Measurements from ENCODE around the gene INO80D.

- TF ChIP-seq, protein P1, sequence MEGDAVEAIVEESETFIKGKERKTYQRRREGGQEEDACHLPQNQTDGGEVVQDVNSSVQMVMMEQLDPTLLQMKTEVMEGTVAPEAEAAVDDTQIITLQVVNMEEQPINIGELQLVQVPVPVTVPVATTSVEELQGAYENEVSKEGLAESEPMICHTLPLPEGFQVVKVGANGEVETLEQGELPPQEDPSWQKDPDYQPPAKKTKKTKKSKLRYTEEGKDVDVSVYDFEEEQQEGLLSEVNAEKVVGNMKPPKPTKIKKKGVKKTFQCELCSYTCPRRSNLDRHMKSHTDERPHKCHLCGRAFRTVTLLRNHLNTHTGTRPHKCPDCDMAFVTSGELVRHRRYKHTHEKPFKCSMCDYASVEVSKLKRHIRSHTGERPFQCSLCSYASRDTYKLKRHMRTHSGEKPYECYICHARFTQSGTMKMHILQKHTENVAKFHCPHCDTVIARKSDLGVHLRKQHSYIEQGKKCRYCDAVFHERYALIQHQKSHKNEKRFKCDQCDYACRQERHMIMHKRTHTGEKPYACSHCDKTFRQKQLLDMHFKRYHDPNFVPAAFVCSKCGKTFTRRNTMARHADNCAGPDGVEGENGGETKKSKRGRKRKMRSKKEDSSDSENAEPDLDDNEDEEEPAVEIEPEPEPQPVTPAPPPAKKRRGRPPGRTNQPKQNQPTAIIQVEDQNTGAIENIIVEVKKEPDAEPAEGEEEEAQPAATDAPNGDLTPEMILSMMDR (tag by site-specific recombination; IDR thresholded peaks at IDR 0.05), result no peak
- TF ChIP-seq, protein P2, sequence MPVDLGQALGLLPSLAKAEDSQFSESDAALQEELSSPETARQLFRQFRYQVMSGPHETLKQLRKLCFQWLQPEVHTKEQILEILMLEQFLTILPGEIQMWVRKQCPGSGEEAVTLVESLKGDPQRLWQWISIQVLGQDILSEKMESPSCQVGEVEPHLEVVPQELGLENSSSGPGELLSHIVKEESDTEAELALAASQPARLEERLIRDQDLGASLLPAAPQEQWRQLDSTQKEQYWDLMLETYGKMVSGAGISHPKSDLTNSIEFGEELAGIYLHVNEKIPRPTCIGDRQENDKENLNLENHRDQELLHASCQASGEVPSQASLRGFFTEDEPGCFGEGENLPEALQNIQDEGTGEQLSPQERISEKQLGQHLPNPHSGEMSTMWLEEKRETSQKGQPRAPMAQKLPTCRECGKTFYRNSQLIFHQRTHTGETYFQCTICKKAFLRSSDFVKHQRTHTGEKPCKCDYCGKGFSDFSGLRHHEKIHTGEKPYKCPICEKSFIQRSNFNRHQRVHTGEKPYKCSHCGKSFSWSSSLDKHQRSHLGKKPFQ (tag by site-specific recombination; IDR thresholded peaks at IDR 0.05), result no peak
- TF ChIP-seq PBX3 (CRISPR knock-in tag; IDR thresholded peaks at IDR 0.05) (no peak), YY1 (tag by site-specific recombination; IDR thresholded peaks at IDR 0.05) (no peak), ZBTB44 (tag by site-specific recombination; IDR thresholded peaks at IDR 0.05) (no peak), ZNF138 (tag by site-specific recombination; IDR thresholded peaks at IDR 0.05; ENCODE audit: borderline replicate concordance) (no peak), ZNF394 (tag by site-specific recombination; IDR thresholded peaks at IDR 0.05; ENCODE audit: borderline replicate concordance) (no peak), REST (tag by site-specific recombination; IDR thresholded peaks at IDR 0.05) (no peak)
- TF ChIP-seq, protein P3, sequence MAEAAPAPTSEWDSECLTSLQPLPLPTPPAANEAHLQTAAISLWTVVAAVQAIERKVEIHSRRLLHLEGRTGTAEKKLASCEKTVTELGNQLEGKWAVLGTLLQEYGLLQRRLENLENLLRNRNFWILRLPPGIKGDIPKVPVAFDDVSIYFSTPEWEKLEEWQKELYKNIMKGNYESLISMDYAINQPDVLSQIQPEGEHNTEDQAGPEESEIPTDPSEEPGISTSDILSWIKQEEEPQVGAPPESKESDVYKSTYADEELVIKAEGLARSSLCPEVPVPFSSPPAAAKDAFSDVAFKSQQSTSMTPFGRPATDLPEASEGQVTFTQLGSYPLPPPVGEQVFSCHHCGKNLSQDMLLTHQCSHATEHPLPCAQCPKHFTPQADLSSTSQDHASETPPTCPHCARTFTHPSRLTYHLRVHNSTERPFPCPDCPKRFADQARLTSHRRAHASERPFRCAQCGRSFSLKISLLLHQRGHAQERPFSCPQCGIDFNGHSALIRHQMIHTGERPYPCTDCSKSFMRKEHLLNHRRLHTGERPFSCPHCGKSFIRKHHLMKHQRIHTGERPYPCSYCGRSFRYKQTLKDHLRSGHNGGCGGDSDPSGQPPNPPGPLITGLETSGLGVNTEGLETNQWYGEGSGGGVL (tag by site-specific recombination; IDR thresholded peaks at IDR 0.05), result no peak
Observed at GRCh38 chr2:206105541-206105940, 19.6 kb upstream of the INO80D start.

All from HEK293 (cell line).